GM21786 (cell line): Measurements from ENCODE around the gene DNAJC9.
"Not testable (repeated sequence)": the region's sequence is repeated elsewhere in the genome, so short reads cannot be mapped to it uniquely, and the experiment has no call there.

ENCODE experiments used
- ATAC-seq: cut with Tn5 transposase; IDR thresholded peaks from one replicate; pipeline ENCODE4 v1.9.1; 2021; ENCODE audit not compliant: unreplicated experiment

DNAJC9 gene

DNA sequence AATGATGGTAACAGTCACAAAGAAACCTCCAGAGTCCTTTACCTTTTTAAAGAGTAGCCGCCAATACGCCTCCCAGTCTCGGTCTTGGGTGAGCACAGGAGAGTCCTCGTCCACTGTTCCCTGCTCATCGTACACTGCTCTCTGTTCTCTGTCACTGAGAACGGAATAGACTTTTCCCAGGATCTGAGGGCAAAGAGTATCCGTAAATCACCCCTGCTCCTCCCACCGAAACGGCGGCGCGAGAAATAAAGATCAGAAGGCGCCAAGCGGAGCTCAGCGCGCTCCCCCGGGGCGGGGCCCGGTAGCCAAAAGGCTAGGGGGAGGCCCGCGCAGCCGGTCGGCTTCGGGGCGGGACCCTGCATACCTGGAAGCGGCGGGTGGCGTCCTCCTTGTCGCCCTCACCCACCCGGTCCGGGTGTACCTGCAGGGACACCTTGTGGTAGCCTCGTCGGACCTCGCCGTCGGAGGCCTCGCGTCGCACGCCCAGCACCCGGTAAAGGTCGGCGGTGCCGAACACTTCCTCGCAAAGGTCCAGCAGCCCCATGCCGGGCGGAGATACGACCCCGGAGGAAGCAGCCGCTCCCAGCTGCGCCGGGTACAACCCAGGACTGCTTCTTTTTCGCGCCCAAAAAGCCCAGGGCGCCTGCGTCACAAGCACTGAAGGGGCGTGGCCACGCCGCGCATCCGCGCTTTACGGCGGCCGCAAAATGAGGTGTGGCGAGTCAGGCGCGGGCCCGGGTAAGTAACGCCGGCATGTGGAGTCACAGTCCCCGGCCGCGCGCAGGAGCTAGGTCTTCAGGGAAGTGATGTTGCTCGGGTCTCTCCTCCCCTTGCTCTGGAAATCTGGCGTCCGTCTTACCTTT lies at the start of gene DNAJC9:
TSS of gene DNAJC9 (minus strand) at position 610 of the 863 bp plus-strand sequence. CDS start at position 544, 66 bp downstream.
- ATAC-seq, result peak; percentile 84

GRCh38 chr10:73293461-73293860 lies 46.4 kb upstream of the DNAJC9 start:
- no peak for ATAC-seq

DNA sequence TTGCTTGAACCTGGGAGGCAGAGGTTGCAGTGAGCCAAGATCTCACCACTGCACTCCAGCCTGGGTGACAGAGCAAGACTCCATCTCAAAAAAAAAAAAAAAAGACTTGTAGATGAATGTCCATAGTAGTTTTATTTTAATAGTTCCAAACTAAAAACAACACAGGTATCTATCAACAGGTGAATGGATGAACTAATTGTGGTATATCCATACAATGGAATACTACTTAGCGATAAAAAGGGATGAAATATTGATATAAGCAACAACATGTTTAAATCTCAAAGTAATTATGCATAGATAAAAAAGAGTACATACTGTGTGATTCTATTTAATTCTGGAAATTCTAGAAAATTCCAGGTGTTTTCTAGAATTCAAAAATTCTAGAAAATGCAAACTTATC lies 42.9 kb upstream of the DNAJC9 start:
- ATAC-seq, result no peak

- no peak for ATAC-seq
These were observed 40.4 kb upstream of the DNAJC9 start for GRCh38 chr10:73287441-73287840.

DNA sequence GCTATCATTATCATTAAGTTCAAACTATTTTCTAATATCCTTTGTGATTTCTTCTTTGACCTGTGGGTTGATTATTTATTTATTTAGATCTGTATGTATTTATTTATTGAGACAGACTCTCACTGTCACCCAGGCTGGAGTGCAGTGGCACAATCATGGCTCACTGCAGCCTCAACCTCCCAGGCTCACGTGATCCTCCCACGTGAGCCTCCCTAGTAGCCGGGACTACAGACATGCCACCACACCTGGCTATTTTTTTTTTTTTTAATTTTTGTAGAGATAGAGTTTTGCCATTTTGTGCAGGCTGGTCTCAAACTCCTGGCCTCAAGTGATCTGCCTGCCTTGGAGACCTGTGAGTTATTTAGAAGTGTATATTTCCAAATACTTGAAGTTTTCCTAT lies 34.0 kb upstream of the DNAJC9 start:
- no peak for ATAC-seq

DNA sequence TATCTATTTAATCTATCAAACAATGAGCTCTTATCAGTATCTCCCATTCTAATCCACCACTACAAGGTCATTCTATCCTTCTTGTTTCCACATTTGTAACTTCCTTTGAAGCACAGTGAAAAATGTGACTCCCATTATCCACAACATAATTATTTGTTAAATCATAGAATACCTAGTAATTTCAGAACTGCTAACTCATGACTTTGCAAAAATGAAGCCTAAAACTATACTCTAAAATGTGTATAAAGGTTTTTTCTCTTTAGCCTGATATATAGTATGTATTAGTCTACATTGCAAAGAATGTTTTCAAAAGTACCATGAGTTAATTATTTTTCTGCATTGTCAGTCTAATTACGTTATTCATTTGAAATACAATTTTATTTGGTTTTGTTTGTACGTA lies 17.4 kb upstream of the DNAJC9 start:
- no peak for ATAC-seq

GRCh38 chr10:73263693-73264347 lies 16.8 kb upstream of the DNAJC9 start:
- ATAC-seq, result no peak

GRCh38 chr10:73262880-73263555 lies 16.0 kb upstream of the DNAJC9 start:
- no peak for ATAC-seq

DNA sequence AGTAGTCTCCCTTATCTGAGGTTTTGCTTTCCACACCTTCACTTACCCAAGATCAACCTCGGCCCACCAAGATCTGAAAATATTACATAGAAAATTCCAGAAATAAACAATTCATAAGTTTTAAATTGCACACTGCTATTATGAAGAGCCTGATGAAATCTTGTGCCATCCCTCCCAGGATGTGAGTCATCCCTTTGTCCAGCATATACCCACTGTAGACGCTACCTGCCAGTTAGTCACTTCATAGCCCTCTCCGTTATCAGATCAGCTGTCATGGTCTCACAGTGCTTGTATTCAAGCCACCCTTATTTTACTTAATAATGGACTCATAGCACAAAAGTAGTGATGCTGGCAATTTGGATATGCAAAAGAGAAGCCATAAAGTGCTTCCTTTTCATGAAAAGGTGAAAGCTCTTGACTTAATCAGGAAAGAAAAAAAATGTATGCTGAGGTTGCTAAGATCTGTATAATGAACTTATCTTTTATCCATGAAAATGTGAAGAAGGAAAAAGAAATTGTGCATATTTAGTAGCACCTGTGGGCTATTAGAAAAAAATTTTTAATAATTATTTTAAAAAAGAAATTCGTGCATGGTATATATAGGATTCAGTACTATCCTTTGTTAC lies 15.2 kb upstream of the DNAJC9 start:
- ATAC-seq, result no peak

DNA sequence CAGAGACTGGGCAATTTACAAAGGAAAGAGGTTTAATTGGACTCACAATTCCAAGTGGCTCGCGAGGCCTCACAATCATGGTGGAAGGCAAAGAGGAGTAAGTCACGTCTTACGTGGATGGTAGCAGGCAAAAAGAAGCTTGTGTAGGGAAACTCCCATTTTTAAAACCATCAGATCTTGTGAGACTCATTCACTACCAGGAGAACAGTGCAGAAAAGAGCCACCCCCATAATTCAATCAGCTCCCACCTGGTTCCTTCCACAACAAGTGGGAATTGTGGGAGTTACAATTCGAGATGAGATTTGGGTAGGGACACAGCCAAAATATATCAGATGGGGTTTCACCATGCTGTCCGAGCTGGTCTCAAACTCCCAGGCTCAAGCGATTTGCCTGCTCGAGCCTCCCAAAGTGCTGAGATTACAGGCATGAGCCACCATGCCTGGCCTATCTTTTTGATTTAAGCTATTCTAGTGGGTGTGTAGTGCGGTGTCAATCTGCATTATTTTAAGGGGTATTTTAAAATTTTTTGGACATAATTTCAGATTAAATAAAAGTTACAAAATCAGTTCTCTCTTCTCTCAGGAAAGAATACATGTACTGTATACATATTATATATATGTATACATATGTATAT lies 14.4 kb upstream of the DNAJC9 start:
- ATAC-seq, result no peak

DNA sequence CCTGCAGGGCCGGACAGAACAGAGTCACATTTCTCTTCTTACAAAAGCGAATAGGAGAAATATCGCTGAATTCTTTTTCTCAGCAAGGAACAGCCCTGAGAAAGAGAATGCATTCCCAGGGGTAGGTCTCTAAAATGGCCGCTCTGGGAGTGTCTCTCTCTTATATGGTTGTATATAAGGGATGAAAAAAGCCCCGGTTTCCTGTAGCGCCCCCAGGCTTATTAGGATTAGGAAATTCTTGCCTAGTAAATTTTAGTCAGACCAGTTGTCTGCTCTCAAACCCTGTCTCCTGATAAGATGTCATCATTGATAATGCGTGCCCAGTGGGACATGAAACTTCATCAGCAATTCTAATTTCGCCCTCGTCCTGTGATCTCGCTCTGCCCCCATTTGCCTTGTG lies 11.6 kb upstream of the DNAJC9 start:
- ATAC-seq, result not testable (repeated sequence)

DNA sequence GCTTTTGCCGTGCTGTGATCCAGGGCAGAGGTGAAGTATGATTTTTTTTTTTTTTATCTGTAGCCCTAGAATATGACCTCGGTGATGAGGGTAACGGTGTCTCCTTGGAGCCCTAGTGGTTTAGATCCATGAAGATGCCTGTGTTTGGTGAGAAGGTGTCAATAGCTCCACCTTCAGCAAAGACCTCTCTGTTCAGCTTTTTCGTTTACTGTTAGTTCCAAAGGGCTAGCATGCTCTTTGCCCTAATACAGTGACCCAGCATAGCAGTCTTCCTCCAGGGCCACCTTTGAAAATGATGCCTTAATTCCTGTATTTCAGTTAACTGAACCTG lies 6.1 kb upstream of the DNAJC9 start:
- no peak for ATAC-seq

DNA sequence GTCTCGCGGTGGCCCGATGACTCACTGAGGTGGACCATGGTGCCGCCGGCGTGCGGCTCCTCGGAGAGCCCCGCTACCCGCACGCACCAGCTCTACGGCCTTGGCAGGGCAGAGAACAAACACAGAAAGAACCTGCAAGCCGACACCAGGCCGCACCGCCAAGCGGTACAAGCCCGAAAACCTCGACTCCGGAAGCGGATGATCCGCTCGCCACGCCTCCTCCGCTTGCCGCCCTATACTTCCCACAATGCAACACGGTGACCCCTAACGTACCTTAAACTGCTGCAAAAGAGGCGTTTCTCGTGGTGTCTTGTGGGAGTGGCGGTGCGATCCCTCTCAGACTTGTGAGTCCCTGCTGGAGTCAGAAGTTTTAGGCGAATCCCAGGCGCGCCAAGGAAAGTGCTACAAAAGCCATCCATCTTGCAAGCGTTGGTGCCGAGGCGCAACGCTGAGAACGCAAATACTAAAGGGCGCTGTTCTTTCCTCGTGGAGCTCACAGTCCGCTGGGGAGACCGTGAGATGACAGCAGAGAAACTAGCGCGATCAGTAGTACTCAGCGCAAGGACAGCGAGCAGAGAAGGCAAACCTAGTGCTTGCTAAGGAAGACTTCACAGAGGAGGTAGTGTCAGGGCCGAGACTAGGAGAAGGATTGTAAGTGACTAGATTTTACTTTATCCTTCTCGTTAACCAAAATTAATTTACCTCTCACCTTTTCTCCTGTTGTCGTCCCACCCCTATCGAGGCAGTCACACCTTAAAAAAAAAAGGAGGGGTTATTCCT lies 5.6 kb upstream of the DNAJC9 start, which contains the start of gene MRPS16:
TSS of gene MRPS16 (minus strand) at position 200 of the 780 bp plus-strand sequence. CDS start at position 38, 162 bp downstream.
- ATAC-seq, result peak; percentile 83

- ATAC-seq, result no peak
These were observed 4.8 kb upstream of the DNAJC9 start for GRCh38 chr10:73251683-73252444.

GRCh38 chr10:73248259-73248724 lies 1.2 kb upstream of the DNAJC9 start:
- ATAC-seq, result no peak

- ATAC-seq, result no peak
These were observed 629 bp upstream of the DNAJC9 start for GRCh38 chr10:73247509-73248258.

GRCh38 chr10:73246322-73246645 lies 771 bp downstream of the DNAJC9 start:
- no peak for ATAC-seq

DNA sequence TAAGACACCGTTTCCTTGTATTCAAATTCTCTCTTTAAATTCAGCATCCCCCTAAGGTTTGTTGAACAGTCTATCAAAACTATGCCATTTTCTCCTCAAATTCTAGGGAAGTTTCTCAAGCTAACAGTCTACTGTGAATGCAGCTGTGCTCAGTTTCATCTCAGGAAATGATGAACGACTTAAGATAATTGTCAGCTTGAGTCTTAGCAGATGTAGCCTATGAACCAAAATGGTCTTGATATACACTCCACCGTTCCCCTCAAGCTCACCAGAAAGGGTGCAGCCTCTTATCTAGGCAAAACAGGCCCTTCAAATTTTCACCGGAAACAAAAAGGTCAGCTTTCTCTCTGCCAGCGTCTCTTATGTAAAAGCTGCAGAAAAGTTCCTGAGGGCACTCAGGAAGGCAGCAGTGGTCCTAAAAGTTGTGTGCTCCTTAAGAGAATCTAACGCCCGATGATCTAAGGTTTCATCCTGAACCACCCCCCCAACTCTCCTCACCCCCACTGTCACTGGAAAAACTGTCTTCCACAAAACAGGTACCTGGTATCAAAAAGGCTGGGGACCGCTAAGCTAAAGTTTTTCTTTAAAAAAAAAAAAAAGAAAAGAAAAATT lies 2.1 kb downstream of the DNAJC9 start:
- ATAC-seq, result no peak
